T-helper 1 cell treated with Interleukin-12 subunit alpha and Interleukin-12 subunit beta and Interleukin-4 antibody, amounts not matched to agents 30 μg/mL and 1 μg/mL, for 36 hours (primary cell): ENCODE results near the gene BTBD17.

Experiments
- H3K27ac Mint-ChIP-seq: one replicate; pipeline ENCODE4 v1.8.0; 2021; ENCODE audit warnings: mild to moderate bottlenecking, mixed read lengths
- H3K27me3 Mint-ChIP-seq: one replicate; pipeline ENCODE4 v1.8.0; 2021; ENCODE audit warnings: low read depth, mixed read lengths
- H3K36me3 Mint-ChIP-seq: one replicate; pipeline ENCODE4 v1.8.0; 2021; ENCODE audit warnings: low read depth, mixed read lengths
- H3K4me1 Mint-ChIP-seq: one replicate; pipeline ENCODE4 v1.8.0; 2021; ENCODE audit warnings: low read depth, mixed read lengths
- H3K4me3 Mint-ChIP-seq: one replicate; pipeline ENCODE4 v1.8.0; 2021; ENCODE audit warnings: mild to moderate bottlenecking, moderate library complexity, mixed read lengths
- H3K9me3 Mint-ChIP-seq: one replicate; pipeline ENCODE4 v1.8.0; 2021; ENCODE audit warnings: mixed read lengths

The BTBD17 gene

GRCh38 chr17:74340470-74341023 is 21.1 kb downstream of the BTBD17 start:
- Mint-ChIP-seq H3K36me3 (no peaks in the 10 kb centered on the region), H3K9me3 (no peaks in the 10 kb centered on the region), H3K4me1 (no peaks in the 10 kb centered on the region), H3K27me3 (no peaks in the 10 kb centered on the region), H3K4me3 (no peak overlapping the region), H3K27ac (no peak overlapping the region)

- H3K4me1 Mint-ChIP-seq: peaks cover 4% of the 10 kb centered on the region
Observed at GRCh38 chr17:74339537-74340195, 22.0 kb downstream of the BTBD17 start.

GRCh38 chr17:74337834-74338500 is 23.7 kb downstream of the BTBD17 start:
- Mint-ChIP-seq H3K4me1 (peaks cover 8% of the 10 kb centered on the region), H3K9me3 (no peaks in the 10 kb centered on the region), H3K27ac (no peak overlapping the region), H3K36me3 (no peaks in the 10 kb centered on the region), H3K27me3 (no peaks in the 10 kb centered on the region), H3K4me3 (no peak overlapping the region)

More at GRCh38 chr17:74339537-74340195, 22.0 kb downstream of the BTBD17 start:
- H3K36me3 Mint-ChIP-seq: no peaks in the 10 kb centered on the region
- no peak overlapping the region for H3K27ac Mint-ChIP-seq
- H3K27me3 Mint-ChIP-seq: no peaks in the 10 kb centered on the region
- H3K4me3 Mint-ChIP-seq: no peak overlapping the region
- H3K9me3 Mint-ChIP-seq: no peaks in the 10 kb centered on the region

GRCh38 chr17:74336307-74336706 is 25.4 kb downstream of the BTBD17 start:
- Mint-ChIP-seq H3K4me3 (no peak overlapping the region), H3K4me1 (peaks cover 8% of the 10 kb centered on the region), H3K27me3 (no peaks in the 10 kb centered on the region), H3K27ac (no peak overlapping the region), H3K9me3 (no peaks in the 10 kb centered on the region), H3K36me3 (no peaks in the 10 kb centered on the region)

GRCh38 chr17:74335529-74336062 is 26.1 kb downstream of the BTBD17 start:
- no peaks in the 10 kb centered on the region for H3K9me3 Mint-ChIP-seq
- no peak overlapping the region for H3K27ac Mint-ChIP-seq
- H3K4me3 Mint-ChIP-seq: no peak overlapping the region
- H3K27me3 Mint-ChIP-seq: no peaks in the 10 kb centered on the region
- H3K4me1 Mint-ChIP-seq: peaks cover 8% of the 10 kb centered on the region
- H3K36me3 Mint-ChIP-seq: no peaks in the 10 kb centered on the region

GRCh38 chr17:74334393-74335039 is 27.2 kb downstream of the BTBD17 start:
- Mint-ChIP-seq H3K4me1 (peaks cover 9% of the 10 kb centered on the region), H3K9me3 (no peaks in the 10 kb centered on the region), H3K4me3 (no peak overlapping the region), H3K27ac (no peak overlapping the region), H3K27me3 (no peaks in the 10 kb centered on the region), H3K36me3 (no peaks in the 10 kb centered on the region)

- Mint-ChIP-seq H3K36me3 (no peaks in the 10 kb centered on the region), H3K9me3 (no peaks in the 10 kb centered on the region), H3K4me3 (no peak overlapping the region), H3K27ac (no peak overlapping the region), H3K4me1 (peaks cover 19% of the 10 kb centered on the region), H3K27me3 (peaks cover 4% of the 10 kb centered on the region)
Observed at GRCh38 chr17:74332763-74333283, 28.8 kb downstream of the BTBD17 start.

GRCh38 chr17:74332017-74332650 is 29.5 kb downstream of the BTBD17 start:
- no peaks in the 10 kb centered on the region for H3K36me3 Mint-ChIP-seq
- no peak overlapping the region for H3K27ac Mint-ChIP-seq
- peaks cover 4% of the 10 kb centered on the region for H3K27me3 Mint-ChIP-seq
- no peak overlapping the region for H3K4me3 Mint-ChIP-seq
- H3K4me1 Mint-ChIP-seq: peaks cover 19% of the 10 kb centered on the region
- no peaks in the 10 kb centered on the region for H3K9me3 Mint-ChIP-seq

GRCh38 chr17:74330446-74330845 is 31.2 kb downstream of the BTBD17 start:
- Mint-ChIP-seq H3K9me3 (no peaks in the 10 kb centered on the region), H3K4me3 (no peak overlapping the region), H3K27me3 (peaks cover 10% of the 10 kb centered on the region), H3K4me1 (peaks cover 19% of the 10 kb centered on the region), H3K27ac (no peak overlapping the region), H3K36me3 (no peaks in the 10 kb centered on the region)

GRCh38 chr17:74329378-74329777 is 32.3 kb downstream of the BTBD17 start:
- H3K36me3 Mint-ChIP-seq: no peaks in the 10 kb centered on the region
- H3K4me1 Mint-ChIP-seq: peaks cover 15% of the 10 kb centered on the region
- H3K4me3 Mint-ChIP-seq: peak overlapping the region; percentile 37
- H3K27ac Mint-ChIP-seq: no peak overlapping the region
- peaks cover 21% of the 10 kb centered on the region for H3K27me3 Mint-ChIP-seq
- H3K9me3 Mint-ChIP-seq: no peaks in the 10 kb centered on the region

- Mint-ChIP-seq H3K27ac (no peak overlapping the region), H3K4me1 (peaks cover 14% of the 10 kb centered on the region), H3K9me3 (no peaks in the 10 kb centered on the region), H3K27me3 (peaks cover 25% of the 10 kb centered on the region), H3K4me3 (no peak overlapping the region), H3K36me3 (no peaks in the 10 kb centered on the region)
Observed at GRCh38 chr17:74328487-74328886, 33.2 kb downstream of the BTBD17 start.

GRCh38 chr17:74326506-74326905 is 35.2 kb downstream of the BTBD17 start:
- peaks cover 40% of the 10 kb centered on the region for H3K27me3 Mint-ChIP-seq
- H3K27ac Mint-ChIP-seq: no peak overlapping the region
- no peaks in the 10 kb centered on the region for H3K9me3 Mint-ChIP-seq
- no peaks in the 10 kb centered on the region for H3K36me3 Mint-ChIP-seq
- peaks cover 14% of the 10 kb centered on the region for H3K4me1 Mint-ChIP-seq
- H3K4me3 Mint-ChIP-seq: peak overlapping the region; percentile 13

GRCh38 chr17:74325743-74326379 is 35.8 kb downstream of the BTBD17 start, which contains the start of gene KIF19:
TSS of gene KIF19 (plus strand) at chr17:74326226. CDS start at chr17:74326350, 124 bp downstream.
- Mint-ChIP-seq H3K27me3 (peaks cover 42% of the 10 kb centered on the region), H3K9me3 (no peaks in the 10 kb centered on the region), H3K4me3 (peak within 1 kb of the TSS; percentile 13), H3K4me1 (peaks cover 14% of the 10 kb centered on the region), H3K27ac (no peak within 1 kb of the TSS), H3K36me3 (no peaks in the 10 kb centered on the region)

- H3K4me3 Mint-ChIP-seq: no peak overlapping the region
- no peaks in the 10 kb centered on the region for H3K9me3 Mint-ChIP-seq
- no peaks in the 10 kb centered on the region for H3K36me3 Mint-ChIP-seq
- peaks cover 14% of the 10 kb centered on the region for H3K4me1 Mint-ChIP-seq
- H3K27ac Mint-ChIP-seq: no peak overlapping the region
- H3K27me3 Mint-ChIP-seq: peaks cover 44% of the 10 kb centered on the region
Observed at GRCh38 chr17:74325376-74325742, 36.3 kb downstream of the BTBD17 start.
